Osteocyte (in vitro differentiated cells): ENCODE measurements around the gene GMCL2. TPM values are rescaled to one million over a fixed set of nuclear protein-coding genes. Genes with fewer than 3 reads are reported as not detected.

Experiments
- DNase-seq: peaks from one replicate; pipeline ENCODE4 v3.0.0; 2021; ENCODE audit warnings: mixed read lengths; ENCODE audit not compliant: unreplicated experiment; ENCODE audit errors: extremely low spot score
- H3K27ac Mint-ChIP-seq: one replicate; pipeline ENCODE4 v1.8.0; 2021; ENCODE audit warnings: mild to moderate bottlenecking, mixed read lengths; ENCODE audit not compliant: unreplicated experiment
- H3K27me3 Mint-ChIP-seq: one replicate; pipeline ENCODE4 v1.8.0; 2021; ENCODE audit warnings: mixed read lengths; ENCODE audit not compliant: unreplicated experiment
- H3K36me3 Mint-ChIP-seq: one replicate; pipeline ENCODE4 v1.8.0; 2021; ENCODE audit warnings: mixed read lengths; ENCODE audit not compliant: unreplicated experiment
- H3K4me1 Mint-ChIP-seq: one replicate; pipeline ENCODE4 v1.8.0; 2021; ENCODE audit warnings: mixed read lengths; ENCODE audit not compliant: unreplicated experiment
- H3K4me3 Mint-ChIP-seq: one replicate; pipeline ENCODE4 v1.8.0; 2021; ENCODE audit warnings: mild to moderate bottlenecking, moderate library complexity, mixed read lengths; ENCODE audit not compliant: unreplicated experiment
- H3K9me3 Mint-ChIP-seq: one replicate; pipeline ENCODE4 v1.8.0; 2021; ENCODE audit warnings: mixed read lengths; ENCODE audit not compliant: unreplicated experiment
- CTCF ChIP-seq: fragments of 200-600 bp; sonication (generic); IDR thresholded peaks from 2 replicates; pipeline ENCODE4 v1.5.0; 2021; ENCODE audit warnings: antibody characterized with exemption, mild to moderate bottlenecking, moderate library complexity
- total RNA-seq: library from RNA; stranded (reverse); gene quantifications from 2 replicates; pipeline ENCODE4 v1.2.1, GENCODE V29; 2021

Gene GMCL2
- total RNA-seq, 1 donor from 2014 or later: not detected

GRCh38 chr5:178186427-178186826 lies 744 bp downstream of the GMCL2 start:
- DNase-seq: no peak
- H3K4me3 Mint-ChIP-seq: no peak overlapping the region
- H3K9me3 Mint-ChIP-seq: no peaks in the 10 kb centered on the region
- H3K27me3 Mint-ChIP-seq: peaks cover 18% of the 10 kb centered on the region
- H3K27ac Mint-ChIP-seq: no peak overlapping the region
- H3K36me3 Mint-ChIP-seq: no peaks in the 10 kb centered on the region
- no peak for TF ChIP-seq CTCF
- H3K4me1 Mint-ChIP-seq: no peaks in the 10 kb centered on the region

- no peak overlapping the region for H3K4me3 Mint-ChIP-seq
- peaks cover 6% of the 10 kb centered on the region for H3K9me3 Mint-ChIP-seq
- no peak overlapping the region for H3K27ac Mint-ChIP-seq
- TF ChIP-seq CTCF: no peak
- H3K27me3 Mint-ChIP-seq: peaks cover 19% of the 10 kb centered on the region
- no peaks in the 10 kb centered on the region for H3K4me1 Mint-ChIP-seq
- DNase-seq: no peak
- no peaks in the 10 kb centered on the region for H3K36me3 Mint-ChIP-seq
Measured at GRCh38 chr5:178182158-178182876, 4.9 kb downstream of the GMCL2 start.

GRCh38 chr5:178180141-178180863 lies 6.9 kb downstream of the GMCL2 start:
- no peaks in the 10 kb centered on the region for H3K36me3 Mint-ChIP-seq
- no peak for DNase-seq
- TF ChIP-seq CTCF: no peak
- H3K27me3 Mint-ChIP-seq: peaks cover 11% of the 10 kb centered on the region
- H3K4me1 Mint-ChIP-seq: no peaks in the 10 kb centered on the region
- no peak overlapping the region for H3K4me3 Mint-ChIP-seq
- no peak overlapping the region for H3K27ac Mint-ChIP-seq
- H3K9me3 Mint-ChIP-seq: peaks cover 6% of the 10 kb centered on the region

- TF ChIP-seq CTCF: no peak
- no peak for DNase-seq
- Mint-ChIP-seq H3K36me3 (no peaks in the 10 kb centered on the region), H3K27me3 (peaks cover 9% of the 10 kb centered on the region), H3K9me3 (peaks cover 6% of the 10 kb centered on the region), H3K27ac (no peak overlapping the region), H3K4me3 (no peak overlapping the region), H3K4me1 (no peaks in the 10 kb centered on the region)
Measured at GRCh38 chr5:178177569-178177968, 9.6 kb downstream of the GMCL2 start.

- DNase-seq: no peak
- Mint-ChIP-seq H3K27me3 (peaks cover 9% of the 10 kb centered on the region), H3K36me3 (no peaks in the 10 kb centered on the region), H3K4me3 (no peak overlapping the region), H3K4me1 (no peaks in the 10 kb centered on the region), H3K27ac (no peak overlapping the region), H3K9me3 (peaks cover 6% of the 10 kb centered on the region)
- TF ChIP-seq CTCF: no peak
Measured at GRCh38 chr5:178176791-178177190, 10.4 kb downstream of the GMCL2 start.
